Left kidney (tissue), 2 donors: ENCODE results near the gene GLB1L2. TPM values are rescaled to one million over a fixed set of nuclear protein-coding genes. Genes with fewer than 3 reads are reported as not detected.
A peak's percentile ranks its signal among the peaks of the same experiment; 100 is the strongest.

Source experiments
- DNase-seq: peaks from one replicate; pipeline ENCODE4 v3.0.0-alpha.2; 2013
- polyA plus RNA-seq: library from polyadenylated mRNA; unstranded; fragments of 120-200 nt; gene quantifications from one replicate; pipeline ENCODE4 v1.2.1, GENCODE V29; 2013; ENCODE audit not compliant: insufficient read length

Gene GLB1L2
- polyA plus RNA-seq, 1 donor: 24.7 TPM

GRCh38 chr11:134405436-134405835, 73.6 kb downstream of the GLB1L2 start:
- no peak for DNase-seq

DNA sequence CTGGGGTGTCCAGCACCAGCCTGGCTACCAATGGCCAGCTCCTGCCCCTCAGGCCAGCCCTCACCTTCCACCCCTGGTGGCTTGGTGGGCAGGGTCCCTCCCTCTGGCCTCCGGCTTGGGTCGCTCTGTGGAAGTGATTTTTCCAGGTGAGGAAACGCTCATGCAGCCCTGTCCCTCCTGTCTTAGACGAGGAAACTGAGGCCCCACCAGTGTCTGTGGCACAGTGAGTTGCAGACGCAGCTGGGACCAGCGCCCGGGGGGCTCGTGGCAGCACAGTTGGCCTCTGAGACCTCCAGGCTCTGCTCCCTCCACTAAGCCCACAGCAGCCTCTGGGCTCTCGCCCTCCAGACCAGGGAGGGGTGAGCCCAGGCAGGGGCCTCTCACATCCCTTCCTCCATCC, 74.1 kb downstream of the GLB1L2 start:
- DNase-seq: no peak

GRCh38 chr11:134406264-134407185, 74.7 kb downstream of the GLB1L2 start:
- no peak for DNase-seq

DNA sequence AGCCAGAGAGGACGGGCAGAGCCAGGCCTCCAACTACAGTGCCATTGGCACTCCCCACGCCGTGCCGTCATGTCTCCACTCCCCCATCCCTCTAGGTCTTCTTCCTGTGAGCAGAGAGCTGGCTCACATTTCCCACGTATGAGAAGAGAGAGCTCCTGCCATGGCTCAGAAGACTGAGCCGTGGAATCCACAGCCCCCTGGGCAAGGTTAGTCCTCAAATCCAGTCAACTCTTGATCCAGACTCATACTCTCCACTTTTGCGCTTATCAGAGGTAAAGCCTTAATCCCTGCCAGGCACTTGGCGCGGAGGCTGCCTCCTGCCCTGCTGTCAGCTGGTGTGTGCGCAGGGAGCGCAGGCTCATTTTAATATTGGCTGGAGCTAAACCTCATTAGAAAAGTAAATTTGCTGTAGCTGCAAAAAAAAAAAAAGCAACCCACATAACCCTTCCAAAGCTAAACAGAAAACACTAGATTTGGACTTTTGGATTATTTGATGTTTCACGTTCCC, 75.6 kb downstream of the GLB1L2 start:
- DNase-seq: no peak

- no peak for DNase-seq
Measured at GRCh38 chr11:134407923-134408322, 76.1 kb downstream of the GLB1L2 start.

GRCh38 chr11:134409552-134410429, 78.0 kb downstream of the GLB1L2 start:
- DNase-seq: no peak

DNA sequence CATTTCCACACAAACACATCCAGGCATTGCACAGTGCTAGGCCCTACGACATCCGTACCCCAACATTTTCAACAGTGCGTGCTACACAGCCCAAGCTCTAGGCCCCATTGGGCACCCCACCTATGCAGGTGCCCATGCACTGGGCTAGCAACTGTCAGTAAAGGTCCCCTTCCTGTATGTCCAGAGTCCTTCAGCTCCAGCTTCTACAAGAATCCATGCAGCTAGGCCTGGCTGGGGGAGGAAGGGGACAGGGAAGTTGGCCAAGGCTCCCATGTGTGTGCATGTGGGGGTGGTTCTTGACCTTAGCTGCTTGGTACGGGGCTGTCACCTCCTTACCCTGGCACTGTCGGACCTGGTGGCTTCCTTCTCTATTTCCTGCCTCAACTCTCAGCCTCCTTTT, 79.0 kb downstream of the GLB1L2 start:
- no peak for DNase-seq

- peak; percentile 50 for DNase-seq
Measured at GRCh38 chr11:134412203-134413042, 80.6 kb downstream of the GLB1L2 start, which contains the start of gene B3GAT1. B3GAT1 (minus strand) TSS chr11:134412242; CDS start chr11:134387659, 24,583 bp downstream.

- no peak for DNase-seq
Measured at GRCh38 chr11:134413043-134413825, 81.4 kb downstream of the GLB1L2 start.

DNA sequence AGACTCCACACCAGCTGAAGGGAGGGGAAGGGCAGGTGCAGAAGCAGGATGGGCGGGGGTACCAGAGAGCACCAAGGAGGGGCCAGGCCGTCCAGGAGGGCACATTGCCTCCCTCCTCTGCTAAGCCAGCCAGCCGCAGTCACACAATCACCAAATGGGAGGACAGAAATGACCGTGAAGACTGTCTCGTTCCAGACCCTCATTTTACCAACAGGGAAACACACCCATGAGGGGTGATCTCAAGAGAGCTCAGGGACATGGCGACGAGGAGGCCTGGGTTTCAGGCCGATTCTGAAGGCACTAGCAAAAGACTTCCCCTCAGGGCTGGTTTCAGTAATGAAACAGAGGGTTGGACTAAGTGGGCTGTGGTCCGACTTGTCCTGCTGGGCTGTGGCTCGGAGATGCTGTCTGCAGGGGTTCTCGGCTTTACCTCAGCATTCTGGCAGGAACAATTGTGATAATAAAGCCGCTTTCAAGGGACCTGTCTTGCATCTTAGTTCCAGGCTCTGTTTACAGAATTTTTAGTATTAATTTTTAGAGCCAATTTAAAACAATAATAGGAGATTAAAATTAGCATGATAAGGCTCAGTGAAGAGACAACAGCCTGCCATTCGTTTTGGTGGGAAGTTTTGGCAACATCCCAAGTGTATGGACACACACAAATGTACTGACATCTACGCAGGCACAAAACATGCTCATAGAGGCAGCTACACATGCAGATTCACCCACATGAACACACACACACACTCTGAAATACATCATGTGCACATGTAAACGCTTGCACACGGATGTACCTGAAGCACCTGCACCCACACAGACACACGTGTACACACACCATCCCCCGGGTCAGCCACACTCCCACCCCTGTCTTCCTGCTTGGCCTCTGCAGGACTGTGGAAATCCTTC, 82.3 kb downstream of the GLB1L2 start:
- DNase-seq: no peak

- DNase-seq: no peak
Measured at GRCh38 chr11:134414766-134415765, 83.3 kb downstream of the GLB1L2 start.

- DNase-seq: no peak
Measured at GRCh38 chr11:134416726-134417125, 84.9 kb downstream of the GLB1L2 start.

- DNase-seq: peak; percentile 71
Measured at GRCh38 chr11:134417871-134418840, 86.4 kb downstream of the GLB1L2 start.

DNA sequence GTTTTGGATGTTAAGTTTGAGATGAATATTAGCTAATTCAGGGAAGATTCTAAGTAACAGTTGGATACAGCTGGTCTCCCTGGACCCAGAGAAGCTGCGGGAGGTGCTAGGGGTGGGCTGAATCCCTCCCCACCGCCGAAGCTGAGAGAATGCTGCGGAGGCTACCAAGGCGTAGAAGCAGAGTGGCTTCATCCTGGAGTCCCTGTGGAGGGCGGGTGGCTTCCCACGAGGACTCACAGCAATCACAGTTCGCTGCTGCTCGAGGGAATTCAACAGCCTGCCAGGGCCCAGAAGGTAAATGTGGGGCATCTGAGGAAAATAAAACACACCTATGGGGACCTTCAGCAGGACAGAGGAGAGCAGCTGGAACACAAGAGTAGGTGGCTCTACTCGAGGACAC, 91.3 kb downstream of the GLB1L2 start:
- DNase-seq: no peak

- DNase-seq: no peak
Measured at GRCh38 chr11:134425413-134425812, 93.6 kb downstream of the GLB1L2 start.
